Left ventricle myocardium superior (tissue), 1 donor: ENCODE measurements around the gene GUCA2B. TPM values are rescaled to one million over a fixed set of nuclear protein-coding genes. Genes with fewer than 3 reads are reported as not detected.
A peak's percentile ranks its signal among the peaks of the same experiment; 100 is the strongest.

Experiments
- ATAC-seq: fragments of 200-7000 bp; cut with Tn5 transposase; one replicate; pipeline ENCODE4 v1.9.1; 2020; ENCODE audit warnings: mild to moderate bottlenecking, moderate library complexity
- DNase-seq: peaks from one replicate; pipeline ENCODE4 v3.0.0-alpha.2; 2020
- intact Hi-C: fragments of 100-400 bp; cut with micrococcal nuclease; formaldehyde crosslinking; loops from one replicate; pipeline ENCODE4 v1.11.0; 2022
- total RNA-seq: library from RNA; stranded (reverse); fragmentation: NEBNext Ultra II Directional; extraction: Animal tissue kit (Norgen Biotek cat#: 25700); gene quantifications from one replicate; pipeline ENCODE4 v1.2.1, GENCODE V29; 2021
- donor health status: DM: no; HTN: yes; CAD: no; lungs with severe emphysema.

Gene GUCA2B
- total RNA-seq, 1 donor from 2014 or later, result not detected

- intact Hi-C loops, result no loop called here
Measured at GRCh38 chr1:42164551-42165420, 11.6 kb downstream of the GUCA2B start, which contains the start of gene GUCA2A. TSS of gene GUCA2A (minus strand) at chr1:42164745. CDS start at chr1:42164712, 33 bp downstream.

GRCh38 chr1:42165511-42166210, 12.5 kb downstream of the GUCA2B start:
- intact Hi-C loops, result no loop called here
- ATAC-seq (peak; percentile 88), DNase-seq (peak; percentile 81)

More at GRCh38 chr1:42164551-42165420, 11.6 kb downstream of the GUCA2B start, which contains the start of gene GUCA2A:
- DNase-seq (no peak), ATAC-seq (no peak)

GRCh38 chr1:42167611-42168390, 14.6 kb downstream of the GUCA2B start:
- no peak for DNase-seq
- intact Hi-C loops, result no loop called here
- ATAC-seq, result no peak

GRCh38 chr1:42168391-42168670, 15.1 kb downstream of the GUCA2B start:
- intact Hi-C loops, result no loop called here
- no peak for DNase-seq
- no peak for ATAC-seq

GRCh38 chr1:42168763-42169162, 15.6 kb downstream of the GUCA2B start:
- DNase-seq (no peak), ATAC-seq (no peak)
- intact Hi-C loops, result no loop called here

- peak; percentile 6 for ATAC-seq
- intact Hi-C loops, result loop anchor here (10.0 kb wide), 1 partner anchor 154 kb away; no protein-coding TSS in a partner anchor
- peak; percentile 51 for DNase-seq
Measured at GRCh38 chr1:42170779-42171621, 17.8 kb downstream of the GUCA2B start.

- DNase-seq (no peak), ATAC-seq (no peak)
- intact Hi-C loops, result loop anchor here (10.0 kb wide), 1 partner anchor 153 kb away; no protein-coding TSS in a partner anchor
Measured at GRCh38 chr1:42171679-42172266, 18.6 kb downstream of the GUCA2B start.

- intact Hi-C loops, result loop anchor here (10.0 kb wide), 1 partner anchor 152 kb away; no protein-coding TSS in a partner anchor
- peak; percentile 87 for ATAC-seq
Measured at GRCh38 chr1:42172381-42173133, 19.3 kb downstream of the GUCA2B start.

GRCh38 chr1:42173155-42173933, 20.1 kb downstream of the GUCA2B start:
- ATAC-seq, result peak; percentile 52
- DNase-seq, result peak; percentile 76
- intact Hi-C loops, result loop anchor here (10.0 kb wide), 1 partner anchor 151 kb away; no protein-coding TSS in a partner anchor

More at GRCh38 chr1:42172381-42173133, 19.3 kb downstream of the GUCA2B start:
- DNase-seq, result peak; percentile 81

- no peak for ATAC-seq
- intact Hi-C loops, result loop anchor here (10.0 kb wide), 1 partner anchor 151 kb away; no protein-coding TSS in a partner anchor
- no peak for DNase-seq
Measured at GRCh38 chr1:42173961-42174735, 20.9 kb downstream of the GUCA2B start.

GRCh38 chr1:42175314-42176054, 22.3 kb downstream of the GUCA2B start:
- ATAC-seq (no peak), DNase-seq (no peak)
- intact Hi-C loops, result loop anchor here (10.0 kb wide), 1 partner anchor 149 kb away; no protein-coding TSS in a partner anchor

- intact Hi-C loops, result loop anchor here (10.0 kb wide), 1 partner anchor 148 kb away; no protein-coding TSS in a partner anchor
- ATAC-seq (no peak), DNase-seq (peak; percentile 44)
Measured at GRCh38 chr1:42176902-42177519, 23.8 kb downstream of the GUCA2B start.

GRCh38 chr1:42177541-42177981, 24.4 kb downstream of the GUCA2B start:
- ATAC-seq (no peak), DNase-seq (peak; percentile 58)
- intact Hi-C loops, result loop anchor here (10.0 kb wide), 1 partner anchor 147 kb away; no protein-coding TSS in a partner anchor

GRCh38 chr1:42178249-42178648, 25.0 kb downstream of the GUCA2B start:
- DNase-seq (no peak), ATAC-seq (peak; percentile 22)
- intact Hi-C loops, result loop anchor here (10.0 kb wide), 1 partner anchor 147 kb away; no protein-coding TSS in a partner anchor
